NCI-H774 (cell line): Measurements from ENCODE around the gene CNR1.
"Not testable (repeated sequence)": the region's sequence is repeated elsewhere in the genome, so short reads cannot be mapped to it uniquely, and the experiment has no call there.

Experiments
- DNase-seq: peaks from one replicate; lab custom pipeline; 2025; lab: John Stamatoyannopoulos, UW

CNR1 gene

GRCh38 chr6:88165844-88166492, at the start of gene CNR1:
TSS of gene CNR1 (minus strand) at chr6:88166347. CDS start at chr6:88145274, 21,073 bp downstream.
- DNase-seq, result peak; percentile 67

GRCh38 chr6:88211446-88211845, 45.3 kb upstream of the CNR1 start:
- DNase-seq, result no peak

- no peak for DNase-seq
Measured at GRCh38 chr6:88209301-88209700, 43.2 kb upstream of the CNR1 start.

GRCh38 chr6:88208726-88209125, 42.6 kb upstream of the CNR1 start:
- no peak for DNase-seq

- DNase-seq, result not testable (repeated sequence)
Measured at GRCh38 chr6:88201734-88202133, 35.6 kb upstream of the CNR1 start.

GRCh38 chr6:88184921-88185320, 18.8 kb upstream of the CNR1 start:
- no peak for DNase-seq

- no peak for DNase-seq
Measured at GRCh38 chr6:88183471-88183870, 17.3 kb upstream of the CNR1 start.

- no peak for DNase-seq
Measured at GRCh38 chr6:88179692-88180091, 13.5 kb upstream of the CNR1 start.

GRCh38 chr6:88177961-88178464, 11.9 kb upstream of the CNR1 start:
- DNase-seq, result no peak

GRCh38 chr6:88174906-88175305, 8.8 kb upstream of the CNR1 start:
- no peak for DNase-seq

GRCh38 chr6:88171312-88171711, 5.2 kb upstream of the CNR1 start:
- DNase-seq, result no peak

- no peak for DNase-seq
Measured at GRCh38 chr6:88168362-88168761, 2.2 kb upstream of the CNR1 start.

GRCh38 chr6:88167352-88167937, 1.3 kb upstream of the CNR1 start:
- DNase-seq, result no peak

GRCh38 chr6:88166493-88167351, 575 bp upstream of the CNR1 start:
- peak; percentile 29 for DNase-seq

GRCh38 chr6:88165087-88165843, 882 bp downstream of the CNR1 start:
- DNase-seq, result peak; percentile 42

- DNase-seq, result no peak
Measured at GRCh38 chr6:88164061-88164460, 2.1 kb downstream of the CNR1 start.

GRCh38 chr6:88163616-88164015, 2.5 kb downstream of the CNR1 start:
- DNase-seq, result no peak

GRCh38 chr6:88161940-88162339, 4.2 kb downstream of the CNR1 start:
- no peak for DNase-seq

- DNase-seq, result no peak
Measured at GRCh38 chr6:88157106-88157505, 9.0 kb downstream of the CNR1 start.

- DNase-seq, result no peak
Measured at GRCh38 chr6:88145298-88145963, 20.7 kb downstream of the CNR1 start.

GRCh38 chr6:88144637-88145297, 21.4 kb downstream of the CNR1 start:
- DNase-seq, result no peak
